ENCODE results near the gene CTBP2. TPM values are rescaled to one million over a fixed set of nuclear protein-coding genes. Genes with fewer than 3 reads are reported as not detected.
A peak's percentile ranks its signal among the peaks of the same experiment; 100 is the strongest.

Gene CTBP2
- total and polyA plus RNA-seq, 10 of the 15 experiments (the other 5 are each of a cell fraction or from before 2014, with no cell fraction given) = 0.02 to 0.72 (median 0.06) TPM; not detected in 2

DNA sequence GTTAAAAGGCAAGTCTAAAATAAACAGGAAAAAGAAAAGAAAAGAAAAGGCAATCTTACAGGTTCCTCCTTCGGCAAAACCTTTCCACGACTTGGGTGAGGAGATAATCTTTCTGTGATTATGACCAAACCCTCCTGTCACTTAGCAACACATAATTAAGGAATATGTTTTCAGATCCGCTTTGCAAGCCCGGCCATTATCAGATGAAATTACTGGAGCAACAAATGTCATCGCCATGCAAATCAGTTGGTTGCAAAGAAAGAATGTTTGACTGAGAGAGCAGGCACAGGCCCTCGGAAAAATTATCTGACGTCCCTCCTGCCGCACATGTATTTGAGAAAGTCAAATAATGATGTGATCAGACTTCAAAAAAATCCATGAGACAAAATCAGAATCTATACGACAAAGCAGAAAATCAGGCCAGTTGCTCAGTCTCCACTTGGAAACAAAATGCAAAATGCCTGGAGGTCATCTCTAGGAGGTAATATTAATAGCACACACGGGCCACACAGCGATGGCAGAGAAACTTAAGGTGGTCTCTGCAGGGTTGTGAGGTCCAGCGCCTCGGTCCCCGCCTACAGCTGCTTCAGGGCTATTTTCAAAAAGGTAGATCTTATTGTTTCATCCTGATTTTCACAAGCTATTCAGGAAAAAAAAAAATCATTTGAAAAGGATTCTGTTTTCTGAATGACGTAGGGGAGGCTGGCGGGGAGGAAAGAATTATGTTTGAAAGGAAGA, 135.7 kb downstream of the CTBP2 start:
- no peak overlapping the region for H3K4me3 ChIP-seq
- no peaks in the 10 kb centered on the region; the same call in 2 of the 3 replicates for H3K9me3 ChIP-seq (replicated peaks; ENCODE audit: control insufficient read depth, insufficient read depth, low read length)
- H3K9ac ChIP-seq (ENCODE audit: control insufficient read depth, insufficient read depth, low read length) = no peak overlapping the region
- 6% methylated on average over 16 of the region's 16 CpGs for WGBS (ENCODE audit: insufficient coverage, insufficient replicate concordance, low lambda C conversion rate, missing lambda C conversion rate)
- BruUV-seq (replicated peaks) = no TSS peak
- in situ Hi-C loops (cut with MboI) = no loop called here
- H3K79me2 ChIP-seq (ENCODE audit: control insufficient read depth, insufficient read depth, low read length) = no peaks in the 10 kb centered on the region
- ChIA-PET POLR2A (no interaction called here), SMC1A (ENCODE audit: uncharacterized antibody, unreplicated experiment) (no interaction called here), RAD21 (ENCODE audit: unreplicated experiment) (no interaction called here), CTCF (no interaction called here)
- H3K27me3 ChIP-seq (replicated peaks in 1 of 2; ENCODE audit: control insufficient read depth in 2 of 2, insufficient read depth in 2 of 2, low read length in 1 of 2) = peaks cover 0 to 3% of the 10 kb centered on the region in 2 experiments; a peak in 3 of 4 replicates
- intact Hi-C loops (cut with micrococcal nuclease; ENCODE audit: unreplicated experiment) = no loop called here
- TF ChIP-seq, protein P1, sequence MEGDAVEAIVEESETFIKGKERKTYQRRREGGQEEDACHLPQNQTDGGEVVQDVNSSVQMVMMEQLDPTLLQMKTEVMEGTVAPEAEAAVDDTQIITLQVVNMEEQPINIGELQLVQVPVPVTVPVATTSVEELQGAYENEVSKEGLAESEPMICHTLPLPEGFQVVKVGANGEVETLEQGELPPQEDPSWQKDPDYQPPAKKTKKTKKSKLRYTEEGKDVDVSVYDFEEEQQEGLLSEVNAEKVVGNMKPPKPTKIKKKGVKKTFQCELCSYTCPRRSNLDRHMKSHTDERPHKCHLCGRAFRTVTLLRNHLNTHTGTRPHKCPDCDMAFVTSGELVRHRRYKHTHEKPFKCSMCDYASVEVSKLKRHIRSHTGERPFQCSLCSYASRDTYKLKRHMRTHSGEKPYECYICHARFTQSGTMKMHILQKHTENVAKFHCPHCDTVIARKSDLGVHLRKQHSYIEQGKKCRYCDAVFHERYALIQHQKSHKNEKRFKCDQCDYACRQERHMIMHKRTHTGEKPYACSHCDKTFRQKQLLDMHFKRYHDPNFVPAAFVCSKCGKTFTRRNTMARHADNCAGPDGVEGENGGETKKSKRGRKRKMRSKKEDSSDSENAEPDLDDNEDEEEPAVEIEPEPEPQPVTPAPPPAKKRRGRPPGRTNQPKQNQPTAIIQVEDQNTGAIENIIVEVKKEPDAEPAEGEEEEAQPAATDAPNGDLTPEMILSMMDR (IDR thresholded peaks at IDR 0.05 in 2 of 3, conservative IDR thresholded peaks at IDR 0.05 in 1 of 3; ENCODE audit: control insufficient read depth in 2 of 3, extremely low read depth in 1 of 3, insufficient read depth in 1 of 3, low read depth in 3 of 3, low read length in 3 of 3) = no peak
- no peak for TF ChIP-seq ZNF274 (IDR thresholded peaks at IDR 0.05; ENCODE audit: insufficient read depth, insufficient read length)
- no peak overlapping the region; the same call in 1 of the 2 replicates for H3K4me2 ChIP-seq (ENCODE audit: control insufficient read depth, insufficient read depth)
- no peak overlapping the region for H2AFZ ChIP-seq (ENCODE audit: control insufficient read depth, low read depth, low read length)
- ATAC-seq = no peak
- peak; percentile 35 for FAIRE-seq
- no peaks in the 10 kb centered on the region for H3K36me3 ChIP-seq (ENCODE audit: control insufficient read depth in 2 of 2, insufficient read depth in 2 of 2, low read length in 1 of 2)
- no peak for DNase-seq (ENCODE audit: low read depth, low spot score)
- H4K20me1 ChIP-seq (ENCODE audit: control insufficient read depth, insufficient read depth) = no peaks in the 10 kb centered on the region
- H3K4me1 ChIP-seq (ENCODE audit: control insufficient read depth, insufficient read depth, low read length) = no peaks in the 10 kb centered on the region
- no peak overlapping the region for H3K27ac ChIP-seq (ENCODE audit: control insufficient read depth, insufficient read depth)

DNA sequence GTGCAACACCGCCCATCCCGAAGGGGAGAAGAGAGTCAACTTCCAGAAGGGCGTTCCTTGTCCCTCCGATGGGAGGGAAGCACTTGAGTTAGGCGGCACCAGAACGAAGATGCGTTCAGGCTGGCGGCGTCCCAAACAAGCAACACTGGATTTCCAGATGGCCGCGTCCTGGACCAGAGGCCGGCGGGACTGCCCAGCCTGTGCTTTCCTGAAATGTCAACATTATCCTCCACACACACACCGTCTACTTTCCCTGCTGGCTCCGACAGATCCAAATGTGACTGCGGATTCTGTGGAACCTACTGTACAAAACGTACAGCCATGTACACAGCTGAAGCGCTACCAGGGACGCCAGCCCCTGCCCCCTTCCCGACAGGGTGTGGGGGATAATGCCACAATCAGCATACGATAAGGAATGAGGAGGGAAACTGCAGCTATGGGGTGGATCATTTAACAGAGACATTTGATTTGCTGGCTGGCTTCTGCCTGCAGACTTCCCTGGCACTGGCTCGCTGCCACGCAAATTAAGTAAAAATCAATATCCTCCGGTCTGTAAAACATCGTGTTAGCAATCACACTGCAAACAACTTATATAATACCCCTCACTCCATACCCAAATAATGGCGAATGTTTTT, 136.4 kb downstream of the CTBP2 start:
- ChIA-PET SMC1A (ENCODE audit: uncharacterized antibody, unreplicated experiment) (no interaction called here), POLR2A (no interaction called here), RAD21 (ENCODE audit: unreplicated experiment) (no interaction called here), CTCF (no interaction called here)
- Histone ChIP-seq H3K4me2 (ENCODE audit: control insufficient read depth, insufficient read depth) (no peak overlapping the region), H3K4me3 (no peak overlapping the region), H3K9ac (ENCODE audit: control insufficient read depth, insufficient read depth, low read length) (no peak overlapping the region), H3K79me2 (ENCODE audit: control insufficient read depth, insufficient read depth, low read length) (no peaks in the 10 kb centered on the region), H3K27me3 (replicated peaks in 1 of 2; ENCODE audit: control insufficient read depth in 2 of 2, insufficient read depth in 2 of 2, low read length in 1 of 2) (peaks cover under 1 to 3% of the 10 kb centered on the region in 2 experiments; a peak in 3 of 4 replicates), H2AFZ (ENCODE audit: control insufficient read depth, low read depth, low read length) (no peak overlapping the region), H3K27ac (ENCODE audit: control insufficient read depth, insufficient read depth) (no peak overlapping the region), H3K9me3 (replicated peaks; ENCODE audit: control insufficient read depth, insufficient read depth, low read length) (no peaks in the 10 kb centered on the region; the same call in 2 of the 3 replicates), H3K36me3 (ENCODE audit: control insufficient read depth in 2 of 2, insufficient read depth in 2 of 2, low read length in 1 of 2) (no peaks in the 10 kb centered on the region), H4K20me1 (ENCODE audit: control insufficient read depth, insufficient read depth) (no peaks in the 10 kb centered on the region), H3K4me1 (ENCODE audit: control insufficient read depth, insufficient read depth, low read length) (no peaks in the 10 kb centered on the region)
- BruUV-seq (replicated peaks) = no TSS peak
- intact Hi-C loops (cut with micrococcal nuclease; ENCODE audit: unreplicated experiment) = no loop called here
- in situ Hi-C loops (cut with MboI) = no loop called here
- no peak for DNase-seq (ENCODE audit: low read depth, low spot score)
- FAIRE-seq = no peak
- ATAC-seq = no peak
- 65% methylated on average over 23 of the region's 26 CpGs for WGBS (ENCODE audit: insufficient coverage, insufficient replicate concordance, low lambda C conversion rate, missing lambda C conversion rate)
- TF ChIP-seq, protein P2, sequence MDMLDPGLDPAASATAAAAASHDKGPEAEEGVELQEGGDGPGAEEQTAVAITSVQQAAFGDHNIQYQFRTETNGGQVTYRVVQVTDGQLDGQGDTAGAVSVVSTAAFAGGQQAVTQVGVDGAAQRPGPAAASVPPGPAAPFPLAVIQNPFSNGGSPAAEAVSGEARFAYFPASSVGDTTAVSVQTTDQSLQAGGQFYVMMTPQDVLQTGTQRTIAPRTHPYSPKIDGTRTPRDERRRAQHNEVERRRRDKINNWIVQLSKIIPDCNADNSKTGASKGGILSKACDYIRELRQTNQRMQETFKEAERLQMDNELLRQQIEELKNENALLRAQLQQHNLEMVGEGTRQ (IDR thresholded peaks at IDR 0.05; ENCODE audit: borderline replicate concordance, low read depth, low read length) = no peak
- TF ChIP-seq POLR2AphosphoS5 (IDR thresholded peaks at IDR 0.05; ENCODE audit: low read length) = no peak
- no peak for TF ChIP-seq NR2C2 (IDR thresholded peaks at IDR 0.05; ENCODE audit: borderline replicate concordance, control insufficient read depth, insufficient read length, low read depth)
- TF ChIP-seq RAD21 (IDR thresholded peaks at IDR 0.05; ENCODE audit: insufficient read depth, low read depth, low read length) = no peak
- TF ChIP-seq POLR2A (IDR thresholded peaks at IDR 0.05; ENCODE audit: low read depth, low read length) = no peak
- TF ChIP-seq FOXM1 (IDR thresholded peaks at IDR 0.05; ENCODE audit: low read depth, low read length) = no peak
- TF ChIP-seq JUNB (IDR thresholded peaks at IDR 0.05) = no peak
- TF ChIP-seq, protein P3, sequence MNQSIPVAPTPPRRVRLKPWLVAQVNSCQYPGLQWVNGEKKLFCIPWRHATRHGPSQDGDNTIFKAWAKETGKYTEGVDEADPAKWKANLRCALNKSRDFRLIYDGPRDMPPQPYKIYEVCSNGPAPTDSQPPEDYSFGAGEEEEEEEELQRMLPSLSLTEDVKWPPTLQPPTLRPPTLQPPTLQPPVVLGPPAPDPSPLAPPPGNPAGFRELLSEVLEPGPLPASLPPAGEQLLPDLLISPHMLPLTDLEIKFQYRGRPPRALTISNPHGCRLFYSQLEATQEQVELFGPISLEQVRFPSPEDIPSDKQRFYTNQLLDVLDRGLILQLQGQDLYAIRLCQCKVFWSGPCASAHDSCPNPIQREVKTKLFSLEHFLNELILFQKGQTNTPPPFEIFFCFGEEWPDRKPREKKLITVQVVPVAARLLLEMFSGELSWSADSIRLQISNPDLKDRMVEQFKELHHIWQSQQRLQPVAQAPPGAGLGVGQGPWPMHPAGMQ (IDR thresholded peaks at IDR 0.05; ENCODE audit: borderline replicate concordance) = no peak
- no peak for TF ChIP-seq NFYB (IDR thresholded peaks at IDR 0.05; ENCODE audit: insufficient read depth, low read depth, low read length)
- no peak for TF ChIP-seq SMAD1 (IDR thresholded peaks at IDR 0.05; ENCODE audit: low read depth, partially characterized antibody)

All from GM12878 (cell line).